GM18907 (cell line): ENCODE results near the gene PRPS1L1.

Experiments
- ATAC-seq: cut with Tn5 transposase; IDR thresholded peaks from one replicate; pipeline ENCODE4 v1.9.1; 2021; ENCODE audit warnings: mild to moderate bottlenecking, moderate library complexity; ENCODE audit not compliant: unreplicated experiment

The PRPS1L1 gene

DNA sequence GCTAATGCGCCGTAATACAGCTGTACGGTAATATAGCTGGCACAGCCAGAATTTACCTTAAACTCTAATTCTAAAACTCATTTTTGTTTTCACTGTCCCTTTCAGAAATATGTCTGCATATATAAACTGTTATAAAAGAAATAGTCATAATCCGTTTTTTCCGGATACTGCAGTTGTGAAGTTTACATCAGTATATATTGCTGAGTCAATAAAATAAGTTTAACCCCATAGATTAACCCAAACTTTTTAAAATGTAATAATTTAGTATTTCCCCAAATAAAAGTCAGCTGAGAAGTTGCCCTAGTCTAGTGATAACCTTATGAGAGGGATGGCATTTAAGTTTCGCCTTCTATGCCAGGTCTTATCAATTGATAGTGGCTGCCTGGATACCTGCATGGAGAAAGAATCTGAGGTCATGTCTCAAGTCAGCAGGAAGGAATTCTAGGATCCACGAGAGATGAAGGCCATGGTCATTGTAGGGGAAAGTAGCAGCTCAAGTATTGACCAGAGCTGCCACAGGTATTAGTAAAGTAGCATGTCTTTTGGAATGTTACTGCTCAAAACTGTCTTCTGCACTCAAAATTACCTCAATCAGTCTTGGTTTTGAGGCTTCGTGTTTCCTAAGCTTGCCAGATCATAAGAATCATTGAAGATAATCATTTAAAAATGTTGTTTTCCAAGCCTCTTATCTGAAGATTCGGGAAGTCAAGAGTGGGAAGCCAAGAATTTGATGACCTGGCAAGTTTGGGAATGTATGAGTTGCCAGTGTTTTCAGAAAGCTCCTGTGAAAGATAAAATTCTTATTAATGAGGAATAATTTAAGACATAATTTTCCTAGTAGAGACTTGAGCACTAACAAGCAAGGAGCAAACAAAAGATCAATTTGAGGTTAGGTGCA, 10.8 kb downstream of the PRPS1L1 start:
- ATAC-seq = no peak

DNA sequence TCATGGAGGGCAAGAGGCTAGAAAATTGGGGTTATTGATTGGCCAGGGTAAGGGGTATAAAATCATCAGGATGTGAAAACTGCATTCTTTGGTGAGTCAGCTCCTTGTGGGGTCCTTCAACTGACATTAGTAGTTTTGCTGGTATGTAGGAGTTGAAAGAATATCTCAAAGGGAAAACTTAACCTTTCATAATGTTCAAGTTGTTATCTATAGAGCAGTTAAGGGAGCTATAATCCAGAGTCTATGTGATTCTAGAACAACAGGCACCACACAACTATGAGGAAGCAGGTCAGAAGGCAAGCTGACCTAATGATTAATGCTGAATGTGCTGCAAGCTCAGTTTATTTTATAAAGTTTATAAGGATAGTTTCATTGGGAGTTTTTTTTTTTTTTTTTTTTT, 13.7 kb downstream of the PRPS1L1 start:
- ATAC-seq = no peak

DNA sequence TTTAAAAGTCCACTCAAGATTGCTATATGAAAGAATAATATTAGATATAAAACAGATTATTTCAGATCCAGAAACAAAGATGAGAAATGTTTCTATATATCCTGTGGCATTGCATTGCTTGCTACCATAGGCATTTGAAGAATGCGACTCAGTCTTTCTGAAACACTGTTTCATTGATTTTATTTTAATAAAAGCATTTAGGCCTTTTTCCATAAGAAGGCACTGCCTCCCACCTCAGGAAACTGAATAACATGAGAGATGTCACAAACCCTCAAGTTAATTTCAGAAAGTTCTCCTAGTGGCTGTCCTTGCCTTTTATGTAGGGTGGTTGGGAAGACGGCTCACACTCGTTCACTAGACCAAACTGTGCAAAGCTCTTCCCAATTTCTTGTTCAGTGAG, 23.3 kb downstream of the PRPS1L1 start:
- ATAC-seq = no peak

DNA sequence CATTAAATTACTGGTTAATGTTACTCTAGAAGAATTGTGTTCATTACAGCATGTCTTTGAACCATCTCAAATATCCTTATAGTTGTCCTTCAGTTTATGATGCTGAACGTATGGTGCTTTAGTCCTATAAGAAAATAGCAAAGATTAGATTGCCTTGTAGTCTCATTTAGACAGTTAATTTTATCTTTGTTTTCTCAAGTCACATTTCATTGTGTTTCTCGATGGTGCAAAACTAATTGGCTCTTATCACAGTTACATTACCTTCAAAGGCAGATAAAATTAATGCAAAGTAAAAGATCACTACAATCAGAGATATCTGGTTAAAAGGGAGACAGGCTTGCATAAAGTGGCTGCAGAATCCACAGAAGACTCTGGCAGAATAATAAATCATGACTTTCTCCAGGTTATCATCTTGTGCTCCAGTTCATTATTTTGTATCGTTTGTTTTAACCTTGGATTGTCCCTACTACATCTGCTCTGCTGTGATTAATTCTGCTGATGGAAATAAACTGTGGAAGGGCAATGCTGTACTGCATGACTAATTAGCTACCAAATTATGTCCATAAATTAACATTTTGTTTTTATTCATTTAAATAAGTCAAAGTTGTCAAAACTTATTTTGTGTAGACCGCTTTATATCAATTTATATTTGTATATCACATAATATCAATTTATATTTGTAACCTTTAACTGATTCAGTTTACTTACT, 24.2 kb downstream of the PRPS1L1 start:
- ATAC-seq = no peak

DNA sequence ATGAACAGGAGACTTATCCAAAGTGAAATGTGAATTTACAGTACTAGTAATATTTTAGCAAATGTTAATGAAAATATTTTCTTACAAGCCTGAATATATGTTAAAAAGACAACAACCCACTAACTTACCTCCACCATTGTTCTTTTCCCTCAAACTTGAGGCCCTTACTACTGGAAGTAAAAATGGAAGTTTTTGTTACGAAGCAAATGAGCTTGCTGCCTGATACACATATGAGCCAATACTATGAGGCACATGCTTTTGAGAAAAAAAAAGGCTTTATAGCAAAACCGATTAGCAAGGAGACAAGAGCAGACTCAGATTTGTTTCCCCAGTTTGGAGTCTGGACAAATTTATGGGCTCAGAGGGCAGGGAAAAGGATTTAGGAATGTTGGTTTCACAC, 29.0 kb downstream of the PRPS1L1 start:
- no peak for ATAC-seq

DNA sequence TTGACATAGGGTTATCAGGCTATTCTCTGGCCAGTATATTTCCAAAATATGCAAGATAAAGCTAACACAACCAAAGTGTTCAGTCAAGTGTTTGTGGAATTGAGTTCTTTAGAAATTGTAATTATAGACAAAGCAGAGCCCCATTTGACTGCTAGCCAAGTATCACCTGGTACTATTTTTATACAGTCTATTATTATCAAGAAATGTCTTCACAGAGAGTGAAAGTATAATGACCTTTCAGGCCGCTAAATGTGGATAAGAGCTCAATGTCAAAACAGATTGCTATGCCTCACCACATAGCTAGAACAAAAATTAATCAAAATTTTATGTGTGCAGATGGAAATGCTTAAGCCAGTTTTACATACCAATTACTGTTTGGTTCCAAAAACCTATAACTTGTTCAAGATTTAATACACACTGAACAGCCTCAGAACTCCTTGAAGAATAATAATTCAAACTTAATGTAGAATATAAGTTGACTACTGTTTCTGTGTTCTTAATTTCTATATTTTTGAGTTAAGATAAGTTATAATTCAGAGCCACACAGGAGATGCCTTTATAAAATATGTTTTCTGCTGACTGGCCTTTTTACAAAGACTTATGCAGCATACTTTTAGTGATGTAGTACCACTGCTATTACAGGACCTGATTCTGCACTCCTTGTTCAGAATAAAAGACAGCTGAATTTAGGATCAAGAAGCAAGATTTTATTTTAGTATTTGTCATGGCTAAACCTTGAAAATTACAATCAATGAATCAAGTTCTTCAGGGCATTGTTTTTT, 31.0 kb downstream of the PRPS1L1 start:
- ATAC-seq = no peak

DNA sequence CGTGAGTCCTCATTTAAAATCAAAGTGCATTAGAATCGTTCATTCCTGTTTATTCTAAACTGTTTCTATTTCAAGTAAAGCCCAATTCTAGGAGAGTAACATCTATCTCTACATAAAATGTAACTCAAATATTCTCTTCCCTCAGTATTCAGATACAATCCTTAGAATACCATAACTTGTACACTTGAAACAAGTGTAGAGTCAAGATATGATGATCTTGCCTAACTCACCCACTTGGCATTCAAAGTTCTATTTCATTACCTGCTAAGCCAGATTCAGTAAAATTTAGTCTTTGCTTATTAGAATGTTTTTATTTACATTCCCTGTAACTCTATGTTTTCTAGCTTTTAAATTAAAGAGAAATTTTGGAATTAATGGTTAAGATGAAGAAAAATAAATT, 31.6 kb downstream of the PRPS1L1 start:
- ATAC-seq = no peak

DNA sequence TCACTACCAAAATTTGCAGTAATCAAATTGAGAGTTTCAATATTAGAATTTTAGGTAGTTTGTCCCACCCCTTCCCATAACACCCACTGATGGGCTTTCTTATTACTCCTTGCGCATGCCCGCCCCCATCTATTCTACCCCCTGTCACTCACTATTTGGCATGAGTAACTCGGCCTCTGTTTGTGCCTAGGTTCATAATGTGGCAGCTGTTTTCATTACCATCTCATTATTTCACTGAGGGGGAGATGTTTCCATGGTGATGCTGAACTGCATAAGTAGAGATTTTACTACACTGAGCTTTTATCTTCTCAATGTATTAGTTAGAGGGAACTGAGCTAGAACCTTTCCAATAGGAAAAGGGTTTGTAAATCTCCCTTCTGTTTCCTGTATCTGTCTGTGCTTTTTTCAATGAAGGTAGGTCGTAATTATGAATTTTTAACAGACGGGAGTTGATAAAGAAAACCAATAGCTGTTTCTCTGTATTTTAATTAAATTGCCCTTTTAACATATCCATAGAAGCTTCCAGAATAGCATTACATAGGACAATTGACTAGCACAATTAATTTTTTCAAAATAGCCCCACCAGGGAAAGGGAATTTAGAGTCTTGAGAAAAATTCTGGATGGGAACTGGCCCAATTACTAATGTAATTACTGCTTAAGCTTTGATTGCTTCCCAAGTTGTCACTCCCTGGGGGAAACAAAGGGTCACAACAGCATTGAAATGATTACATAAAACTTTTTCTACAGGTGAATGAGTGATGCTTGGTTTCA, 33.4 kb downstream of the PRPS1L1 start:
- no peak for ATAC-seq

DNA sequence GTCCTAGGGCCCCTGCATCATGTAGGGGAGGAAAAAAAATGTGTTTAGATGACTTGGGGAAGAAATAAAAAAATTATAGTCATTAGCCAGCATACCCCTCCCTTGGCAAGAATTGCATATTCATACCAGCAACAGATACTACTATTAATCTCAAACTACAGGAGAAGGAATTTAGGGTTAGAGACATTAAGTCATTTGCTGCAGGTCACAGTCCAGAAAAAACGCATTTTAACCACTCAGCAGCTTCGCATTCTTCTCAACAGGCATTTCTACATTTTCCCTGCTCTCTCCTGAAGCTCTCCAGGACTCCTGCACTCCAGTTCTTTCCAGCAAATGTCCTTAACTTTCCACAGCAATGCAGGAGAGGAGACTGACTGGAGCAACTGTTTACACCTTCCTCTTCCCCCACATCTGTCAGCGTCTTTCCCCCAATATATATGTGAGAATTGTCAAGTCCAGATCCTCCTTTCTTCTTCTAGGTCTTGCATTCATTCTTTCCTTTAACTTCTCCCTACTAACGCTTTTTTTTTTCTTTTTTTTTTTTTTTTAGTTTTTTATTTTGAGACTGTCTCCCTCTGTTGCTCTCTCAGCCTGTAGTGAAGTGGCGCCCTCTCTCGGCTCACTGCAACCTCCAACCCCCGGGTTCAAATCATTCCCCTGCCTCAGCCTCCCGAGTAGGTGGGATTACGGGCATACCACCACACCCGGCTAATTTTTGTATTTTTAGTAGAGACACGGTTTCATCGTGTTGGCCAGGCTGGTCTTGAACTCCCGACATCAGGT, 35.6 kb downstream of the PRPS1L1 start:
- no peak for ATAC-seq

DNA sequence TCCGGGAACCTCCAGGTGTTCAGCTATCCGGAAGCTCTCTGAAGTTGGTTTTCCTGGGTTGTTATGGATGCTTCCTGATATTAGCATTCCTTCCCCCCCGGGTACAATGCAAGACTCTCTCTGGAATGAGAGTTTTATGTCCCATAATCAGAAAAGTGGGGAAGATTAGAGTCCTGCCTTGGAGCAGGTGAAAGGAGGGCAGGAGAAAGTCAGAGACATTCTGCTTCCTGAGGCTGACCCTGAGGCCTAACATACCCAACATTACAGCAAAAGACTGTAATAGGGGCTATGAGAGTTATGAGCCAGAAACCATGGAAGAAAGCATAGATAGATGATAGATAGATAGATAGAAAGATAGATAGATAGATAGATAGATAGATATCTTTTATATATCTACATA, 36.9 kb downstream of the PRPS1L1 start:
- no peak for ATAC-seq

DNA sequence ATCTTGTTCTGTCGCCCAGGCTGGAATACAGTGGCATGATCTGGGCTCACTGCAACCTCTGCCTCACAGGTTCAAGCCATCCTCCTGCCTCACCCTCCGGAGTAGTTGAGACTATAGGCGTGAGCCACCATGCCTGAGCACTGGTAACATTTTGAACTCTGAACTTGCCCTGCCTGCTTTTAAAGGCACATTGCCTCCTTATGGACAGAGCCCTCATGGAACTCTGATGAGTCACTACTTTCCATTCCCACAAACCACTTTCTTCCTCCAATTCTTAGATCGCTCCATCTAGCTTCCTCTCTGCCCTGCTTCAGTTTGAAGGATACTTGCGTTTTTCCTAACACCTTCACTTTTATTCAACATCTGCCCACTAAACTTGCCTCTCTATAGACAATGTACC, 38.1 kb downstream of the PRPS1L1 start:
- ATAC-seq = no peak

DNA sequence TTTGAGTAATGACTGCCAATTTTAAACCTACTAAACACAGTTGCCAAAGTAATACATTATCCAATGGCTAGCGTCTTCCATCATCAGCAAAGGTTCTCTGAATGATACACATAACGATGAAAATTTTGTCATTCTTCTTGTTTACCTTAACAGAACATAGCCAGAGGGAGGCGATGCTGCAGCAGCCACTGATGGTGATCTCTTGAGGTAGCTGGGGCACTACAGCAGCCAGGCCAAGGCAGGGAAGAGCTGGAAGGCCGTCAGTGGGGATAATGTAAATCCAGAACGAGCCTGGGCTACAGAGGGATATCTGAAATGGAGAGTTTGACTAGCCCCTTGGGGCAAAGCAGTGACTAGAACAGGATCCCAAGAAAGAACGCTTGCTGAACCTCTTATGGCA, 38.8 kb downstream of the PRPS1L1 start:
- ATAC-seq = no peak

DNA sequence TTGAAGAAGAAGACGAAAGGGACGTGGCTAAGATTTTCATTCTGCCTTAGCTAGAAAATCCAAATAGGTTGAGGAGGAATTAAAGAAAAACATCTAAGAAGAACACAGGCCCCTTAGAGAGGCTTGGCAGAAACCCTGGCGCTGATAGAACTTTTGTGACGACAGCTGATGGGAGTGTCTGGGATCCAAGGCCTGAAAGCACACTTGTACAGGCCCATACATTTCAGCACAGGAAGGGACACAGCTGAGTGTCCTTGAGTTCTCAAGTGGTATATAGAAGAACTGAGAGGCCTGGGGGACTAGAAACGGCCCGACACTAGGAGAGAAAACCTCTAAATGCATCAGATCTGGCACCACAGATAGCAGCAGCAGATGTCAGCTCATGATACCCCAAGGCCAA, 39.5 kb downstream of the PRPS1L1 start:
- ATAC-seq = no peak

DNA sequence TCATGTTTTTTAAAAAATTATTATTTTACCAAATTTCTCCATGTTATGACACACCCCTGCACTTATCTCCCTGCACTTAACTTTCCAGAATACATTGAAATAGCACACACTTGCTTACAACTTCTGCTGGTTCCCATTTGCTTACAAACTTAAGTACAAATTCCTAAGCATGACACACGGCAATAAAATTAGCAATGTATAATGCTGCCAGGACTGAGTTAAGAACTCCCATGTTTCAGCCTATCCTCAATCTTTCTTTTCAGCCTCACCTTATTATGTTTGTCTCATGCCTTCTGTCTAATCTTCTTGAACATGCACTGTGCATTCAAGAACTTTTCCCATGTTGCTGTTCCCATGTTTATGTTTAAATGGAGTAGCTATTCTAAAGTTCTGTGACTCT, 40.8 kb downstream of the PRPS1L1 start:
- no peak for ATAC-seq

DNA sequence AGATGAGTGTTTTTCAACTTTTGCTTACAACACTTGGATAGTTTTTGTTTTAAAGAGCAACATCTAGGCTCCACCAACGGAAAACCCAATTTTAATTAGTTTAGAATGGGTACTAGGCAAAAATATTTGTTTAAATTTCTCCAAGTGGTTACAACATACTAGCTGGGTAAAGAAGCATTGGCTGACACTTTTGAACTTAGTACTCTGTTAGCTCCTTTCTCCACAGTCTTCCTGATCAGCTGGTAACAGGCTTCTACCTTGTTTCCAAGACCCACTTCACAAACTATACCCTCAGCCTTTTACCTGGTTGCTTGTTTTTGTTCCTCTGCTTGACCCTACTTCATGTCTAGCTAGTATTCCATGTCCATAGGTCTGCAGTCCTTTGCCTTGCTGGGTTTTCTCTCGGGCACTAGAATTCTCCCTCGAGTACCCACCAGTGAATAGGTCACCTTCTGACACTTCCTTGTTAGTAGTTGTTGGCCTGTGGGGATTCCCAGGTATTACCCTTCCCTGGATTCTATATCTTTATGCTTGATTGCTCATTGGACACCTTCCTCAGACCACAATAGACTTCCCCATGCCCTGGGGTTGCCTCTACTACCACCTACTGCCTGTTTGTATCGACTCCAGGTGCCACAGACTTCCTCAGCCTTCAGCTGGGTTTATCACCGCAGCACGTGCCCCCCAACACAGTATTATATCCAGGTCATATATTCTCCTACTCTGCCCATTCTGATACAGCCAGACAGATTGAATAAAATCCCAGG, 42.0 kb downstream of the PRPS1L1 start:
- ATAC-seq = no peak

DNA sequence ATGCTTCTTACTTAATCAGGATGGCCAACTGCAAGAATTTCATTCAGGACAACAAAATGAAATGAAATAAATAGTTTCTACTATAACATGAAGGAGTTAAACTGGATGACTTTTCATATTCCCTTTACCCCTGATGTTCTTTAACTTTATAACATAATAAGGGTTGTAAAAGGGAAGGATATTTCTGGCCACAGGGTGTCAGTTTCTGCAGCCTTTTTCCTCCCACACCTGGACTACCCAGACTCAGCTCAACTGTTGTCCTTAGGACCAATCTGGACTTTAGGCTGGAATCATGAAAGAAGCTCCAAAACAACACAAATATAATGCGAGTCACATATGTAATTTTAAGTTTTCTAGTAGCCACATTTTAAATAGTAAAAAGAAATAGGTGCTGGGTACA, 43.4 kb downstream of the PRPS1L1 start:
- no peak for ATAC-seq

DNA sequence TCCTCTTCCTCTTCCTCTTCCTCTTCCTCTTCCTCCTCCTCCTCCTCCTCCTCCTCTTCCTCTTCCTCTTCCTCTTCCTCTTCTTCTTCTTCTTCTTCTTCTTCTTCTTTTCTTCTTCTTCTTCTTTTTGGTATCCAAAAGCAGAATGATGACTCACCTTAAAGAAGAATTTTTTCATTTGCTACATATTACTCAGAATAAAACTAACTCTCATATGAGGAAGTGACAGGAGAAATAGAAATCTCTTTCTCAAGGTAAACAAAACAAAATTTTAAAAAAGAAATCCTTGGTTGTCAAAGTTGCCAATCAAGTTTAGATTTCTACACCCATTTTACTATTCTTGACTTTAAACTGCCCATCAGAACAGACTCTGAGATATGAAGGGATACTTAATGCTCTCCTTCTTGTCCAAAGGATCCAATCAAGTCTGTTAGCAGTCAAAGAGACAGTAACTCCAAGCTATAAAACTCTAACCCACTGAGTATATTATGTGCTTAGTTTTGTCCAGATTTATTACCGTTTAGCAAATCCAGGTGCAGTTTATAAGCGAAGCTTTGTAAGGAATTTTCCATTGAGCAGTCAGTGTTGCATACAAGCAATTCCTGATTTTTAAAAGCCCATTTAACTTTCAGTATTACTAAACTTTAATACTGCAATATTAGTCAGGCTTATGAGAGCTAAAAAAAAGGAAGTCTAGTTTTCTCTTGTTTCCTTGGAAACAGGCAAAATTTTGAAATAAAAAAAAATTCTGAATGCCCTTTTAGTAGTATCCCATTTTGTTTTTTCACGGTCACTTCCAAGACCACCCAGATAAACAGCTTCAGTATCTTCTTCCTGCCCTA, 44.2 kb downstream of the PRPS1L1 start:
- ATAC-seq = no peak

DNA sequence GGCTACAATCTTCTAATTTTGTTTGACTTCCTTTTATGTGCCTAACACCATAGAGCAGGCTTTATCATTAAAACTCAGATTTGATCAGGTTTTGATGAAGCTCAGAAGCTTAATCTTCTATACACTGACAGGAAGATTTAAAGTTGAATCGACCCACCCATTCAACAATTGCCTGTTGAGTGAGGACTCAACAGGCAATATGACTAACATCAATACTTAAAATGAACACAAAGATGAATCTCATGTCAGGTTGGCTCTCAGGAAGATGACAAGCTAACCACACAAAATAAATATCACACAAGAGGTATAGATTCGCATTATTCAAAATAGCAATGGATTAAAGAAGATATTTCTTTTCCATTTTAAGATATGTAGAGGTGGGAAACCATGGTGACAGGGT, 50.7 kb downstream of the PRPS1L1 start:
- no peak for ATAC-seq
